ENCODE data around the gene PFKP.
A peak's percentile ranks its signal among the peaks of the same experiment; 100 is the strongest.

The PFKP gene

GRCh38 chr10:3069876-3070275 lies 2.5 kb downstream of the PFKP start:
- Histone ChIP-seq H3K36me3 (ENCODE audit: control insufficient read depth in 2 of 2, insufficient read depth in 1 of 2, low read length in 2 of 2) (peaks cover 17 to 33% of the 10 kb centered on the region in 2 experiments), H3K4me3 (ENCODE audit: low read depth, low read length) (no peak overlapping the region), H3K4me1 (ENCODE audit: control insufficient read depth, insufficient read depth, low read length) (peaks cover 5% of the 10 kb centered on the region), H3K27ac (ENCODE audit: extremely low read depth, low read depth, low read length) (no peak overlapping the region), H3K9me3 (ENCODE audit: control insufficient read depth, insufficient read depth, low read depth, low read length) (no peaks in the 10 kb centered on the region)
- CTCF ChIA-PET = interaction anchor here (0.6 to 1.0 kb wide), 2 partner anchors 124 to 133 kb away, joined by 4 to 7 read pairs; no protein-coding TSS in a partner anchor
- POLR2A ChIA-PET = interaction anchor here (0.6 to 1.9 kb wide), 2 partner anchors 25 to 31 kb away, joined by 5 to 8 read pairs; no protein-coding TSS in a partner anchor
- TF ChIP-seq ZNF654 (tag by site-specific recombination; IDR thresholded peaks at IDR 0.05; ENCODE audit: low read depth) (no peak), SP2 (tag by site-specific recombination; IDR thresholded peaks at IDR 0.05) (no peak), SCRT1 (tag by site-specific recombination; IDR thresholded peaks at IDR 0.05; ENCODE audit: borderline replicate concordance) (no peak), ZNF837 (tag by site-specific recombination; IDR thresholded peaks at IDR 0.05) (no peak), ZBTB44 (tag by site-specific recombination; IDR thresholded peaks at IDR 0.05) (no peak), ZNF132 (tag by site-specific recombination; IDR thresholded peaks at IDR 0.05; ENCODE audit: borderline replicate concordance) (no peak), ZNF416 (tag by site-specific recombination; IDR thresholded peaks at IDR 0.05) (no peak), ZNF16 (tag by site-specific recombination; IDR thresholded peaks at IDR 0.05; ENCODE audit: low read depth) (no peak), ZNF791 (tag by site-specific recombination; IDR thresholded peaks at IDR 0.05) (no peak)

- peaks cover 5% of the 10 kb centered on the region for H3K4me1 ChIP-seq (ENCODE audit: control insufficient read depth, insufficient read depth, low read length)
- CTCF ChIA-PET = interaction anchor here (1.2 kb wide), 1 partner anchor 27 kb away, joined by 4 read pairs; no protein-coding TSS in a partner anchor
- TF ChIP-seq ZNF670 (tag by site-specific recombination; IDR thresholded peaks at IDR 0.05; ENCODE audit: low read depth) (no peak), ZNF785 (tag by site-specific recombination; IDR thresholded peaks at IDR 0.05) (no peak), ZNF302 (tag by site-specific recombination; IDR thresholded peaks at IDR 0.05; ENCODE audit: low read depth) (no peak), OSR2 (tag by site-specific recombination; IDR thresholded peaks at IDR 0.05) (no peak), SP7 (tag by site-specific recombination; IDR thresholded peaks at IDR 0.05) (peak; percentile 51; the same call in 1 of the 2 replicates), ZNF600 (tag by site-specific recombination; IDR thresholded peaks at IDR 0.05) (peak; percentile 94), ZNF175 (tag by site-specific recombination; IDR thresholded peaks at IDR 0.05) (no peak), KLF9 (tag by site-specific recombination; IDR thresholded peaks at IDR 0.05; ENCODE audit: low read depth) (no peak), EGR2 (tag by site-specific recombination; IDR thresholded peaks at IDR 0.05; ENCODE audit: low read depth) (no peak), ZBTB1 (tag by site-specific recombination; IDR thresholded peaks at IDR 0.05) (no peak), ZNF23 (tag by site-specific recombination; IDR thresholded peaks at IDR 0.05; ENCODE audit: borderline replicate concordance) (no peak), ZNF747 (tag by site-specific recombination; IDR thresholded peaks at IDR 0.05) (no peak), ZNF701 (tag by site-specific recombination; IDR thresholded peaks at IDR 0.05) (no peak), SCRT2 (tag by site-specific recombination; IDR thresholded peaks at IDR 0.05) (peak; percentile 40; the same call in 1 of the 2 replicates), ZNF660 (tag by site-specific recombination; IDR thresholded peaks at IDR 0.05) (no peak), ZBTB17 (tag by site-specific recombination; IDR thresholded peaks at IDR 0.05) (no peak), ZNF654 (tag by site-specific recombination; IDR thresholded peaks at IDR 0.05; ENCODE audit: low read depth) (no peak), ZNF223 (tag by site-specific recombination; IDR thresholded peaks at IDR 0.05) (no peak), ZNF514 (tag by site-specific recombination; IDR thresholded peaks at IDR 0.05) (no peak), ZNF561 (tag by site-specific recombination; IDR thresholded peaks at IDR 0.05; ENCODE audit: borderline replicate concordance) (no peak), GLIS1 (tag by site-specific recombination; IDR thresholded peaks at IDR 0.05) (peak; percentile 67; the same call in 1 of the 2 replicates), ZNF830 (tag by site-specific recombination; IDR thresholded peaks at IDR 0.05; ENCODE audit: low read depth) (no peak), ZNF530 (tag by site-specific recombination; IDR thresholded peaks at IDR 0.05; ENCODE audit: low read depth) (no peak), PATZ1 (tag by site-specific recombination; IDR thresholded peaks at IDR 0.05) (no peak)
- POLR2A ChIA-PET = interaction anchor here (0.6 to 1.9 kb wide), 2 partner anchors 9 to 24 kb away, joined by 3 to 5 read pairs; no protein-coding TSS in a partner anchor
- peaks cover 17 to 33% of the 10 kb centered on the region in 2 experiments for H3K36me3 ChIP-seq (ENCODE audit: control insufficient read depth in 2 of 2, insufficient read depth in 1 of 2, low read length in 2 of 2)
- no peak overlapping the region for H3K27ac ChIP-seq (ENCODE audit: extremely low read depth, low read depth, low read length)
- H3K4me3 ChIP-seq (ENCODE audit: low read depth, low read length) = no peak overlapping the region
- H3K9me3 ChIP-seq (ENCODE audit: control insufficient read depth, insufficient read depth, low read depth, low read length) = no peaks in the 10 kb centered on the region
Measured at GRCh38 chr10:3071405-3072198, 4.3 kb downstream of the PFKP start.

All from HEK293 (cell line).